SJCRH30 (cell line): Measurements from ENCODE around the gene DNAJA3. TPM values are rescaled to one million over a fixed set of nuclear protein-coding genes. Genes with fewer than 3 reads are reported as not detected.

Experiments
- total RNA-seq: library from RNA; depleted of rRNA; stranded (reverse); fragments of >200 nt; shearing (Covaris generic); gene quantifications from 2 replicates; pipeline ENCODE4 v1.2.3, GENCODE V29; 2014; rRNA removed

Gene DNAJA3
- total RNA-seq, 1 experiment from 2014 or later, result 56.7 TPM

Other genes starting within 250 kb of the DNAJA3 start
- gene SRL, start 183.8 kb upstream of the DNAJA3 start, total RNA-seq, result 68.3 and 71.0 TPM in 2 replicates
- gene TFAP4, start 152.8 kb upstream of the DNAJA3 start, total RNA-seq, result 31.2 and 34.1 TPM in 2 replicates
- 1.6 and 1.9 TPM in 2 replicates for gene GLIS2, start 109.8 kb upstream of the DNAJA3 start, total RNA-seq
- gene PAM16, start 74.5 kb upstream of the DNAJA3 start, total RNA-seq, result 21.8 and 28.9 TPM in 2 replicates
- gene VASN, start 54.0 kb upstream of the DNAJA3 start, total RNA-seq, result 0.18 and 0.28 TPM in 2 replicates
- 48.2 and 49.7 TPM in 2 replicates for gene CORO7, start 9.3 kb upstream of the DNAJA3 start, total RNA-seq
- 0.79 and 2.2 TPM in 2 replicates for gene NMRAL1, start 48.8 kb downstream of the DNAJA3 start, total RNA-seq
- 22.0 and 24.2 TPM in 2 replicates for gene HMOX2, start 50.5 kb downstream of the DNAJA3 start, total RNA-seq
- gene CDIP1, start 112.9 kb downstream of the DNAJA3 start, total RNA-seq, result 28.6 and 31.0 TPM in 2 replicates
- gene C16orf96, start 130.5 kb downstream of the DNAJA3 start, total RNA-seq, result not detected in 2 replicates
- 5.5 and 8.7 TPM in 2 replicates for gene UBALD1, start 189.0 kb downstream of the DNAJA3 start, total RNA-seq
- 11.6 and 13.8 TPM in 2 replicates for gene MGRN1, start 199.0 kb downstream of the DNAJA3 start, total RNA-seq